ENCODE results near the gene GMDS.

The GMDS gene

DNA sequence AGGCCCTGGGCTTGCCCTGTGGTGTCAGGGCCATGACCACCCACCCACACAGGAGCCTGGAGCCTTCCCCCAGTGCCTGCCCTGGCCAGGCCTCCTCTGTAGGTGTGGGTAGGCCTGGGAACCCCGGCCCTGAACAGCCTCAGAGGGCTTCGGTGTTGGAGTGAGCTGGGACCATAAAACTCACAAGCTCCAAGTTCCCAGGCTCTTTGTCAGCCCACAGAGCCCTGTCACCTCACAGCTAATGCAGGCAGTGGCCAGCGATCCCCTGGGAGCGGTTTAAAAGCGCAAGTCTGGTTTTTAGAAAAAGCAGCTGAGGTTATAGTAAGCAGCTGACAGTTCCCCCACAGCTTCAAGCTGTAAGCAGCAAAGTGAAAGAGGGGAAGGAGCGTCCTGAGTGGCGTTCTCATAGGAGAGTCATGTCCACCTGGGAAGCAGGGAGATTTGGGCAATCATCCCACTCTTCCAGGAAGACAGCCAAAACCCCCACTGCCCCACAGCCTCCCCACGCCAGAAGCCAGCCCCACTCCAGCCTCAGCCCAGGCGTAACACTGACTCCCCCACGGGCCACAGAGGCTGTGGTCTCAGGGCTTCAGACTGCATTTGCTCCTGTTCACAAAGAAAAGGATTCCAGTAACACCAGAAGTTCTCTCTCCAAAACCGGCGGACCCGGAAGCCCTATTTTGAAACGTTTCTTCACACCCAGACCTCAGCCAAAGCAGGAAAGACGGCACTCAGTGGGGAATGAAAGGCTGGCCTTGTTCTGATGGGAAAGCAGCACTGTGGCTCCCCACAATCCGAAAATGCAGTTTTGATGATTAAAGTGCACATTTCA is 670.0 kb downstream of the GMDS start:
- no peak for DNase-seq

DNA sequence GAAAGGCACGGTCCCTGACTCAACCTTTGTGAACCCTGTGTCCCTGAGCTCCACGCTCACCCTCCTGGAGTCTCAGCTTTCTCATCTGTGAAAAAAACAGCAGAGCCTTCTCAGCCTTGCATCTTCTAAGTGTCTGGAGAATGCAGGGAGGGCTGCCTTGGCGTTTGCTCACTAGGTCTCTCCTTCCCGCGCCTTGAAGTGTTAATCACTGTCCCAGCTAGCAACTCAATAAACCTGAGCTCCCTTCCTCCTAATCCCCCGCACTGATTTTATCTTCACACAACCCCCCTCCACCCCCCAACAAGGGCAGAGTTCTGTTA is 670.6 kb downstream of the GMDS start:
- DNase-seq: no peak

DNA sequence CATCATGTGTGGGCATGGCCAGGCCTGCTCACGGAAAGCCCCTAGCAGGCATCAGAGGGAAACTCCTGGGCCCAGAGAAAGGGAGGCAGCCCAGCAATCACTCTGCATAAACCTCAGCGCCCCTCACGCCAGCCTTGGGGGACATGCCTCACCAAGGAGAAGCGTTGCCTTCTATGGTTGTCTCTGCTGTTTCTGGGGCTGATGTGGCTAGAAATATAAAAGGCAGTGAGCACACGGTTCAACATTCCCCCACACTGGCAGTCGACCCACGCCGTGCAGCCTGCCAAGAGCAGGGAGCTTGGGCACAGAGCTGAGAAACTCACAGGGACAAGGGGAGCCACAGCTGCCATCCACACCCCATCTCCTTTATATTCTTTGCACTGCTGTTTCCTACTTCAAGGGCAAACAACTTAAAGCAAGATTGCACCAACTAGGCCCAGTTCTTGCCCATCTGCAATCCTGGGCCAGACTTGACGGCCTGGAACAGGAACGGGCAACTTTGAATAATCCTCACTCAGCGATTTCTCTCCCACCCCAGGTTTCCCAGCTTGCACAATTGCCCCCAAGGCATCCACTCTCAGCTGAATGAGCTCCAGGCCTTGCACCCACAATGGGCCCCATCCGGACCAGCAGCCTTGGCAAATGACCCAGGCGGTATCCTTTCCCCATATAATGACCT is 671.2 kb downstream of the GMDS start:
- no peak for DNase-seq

Measured in activated CD4-positive, alpha-beta T cell treated with anti-CD3 and anti-CD28 coated beads, Interleukin-10, Interleukin-2, amounts not matched to agents 100 ng/mL and 50 ng/mL, durations not matched to agents 16 hours and 8 hours (primary cell).